GM18499 (cell line): ENCODE data around the gene DOCK2.

Source experiments
- ATAC-seq: cut with Tn5 transposase; IDR thresholded peaks from one replicate; pipeline ENCODE4 v1.9.1; 2021; ENCODE audit warnings: moderate number of reproducible peaks; ENCODE audit not compliant: insufficient read depth, unreplicated experiment

Gene DOCK2

GRCh38 chr5:169772688-169773087, 135.6 kb downstream of the DOCK2 start:
- ATAC-seq, result no peak

DNA sequence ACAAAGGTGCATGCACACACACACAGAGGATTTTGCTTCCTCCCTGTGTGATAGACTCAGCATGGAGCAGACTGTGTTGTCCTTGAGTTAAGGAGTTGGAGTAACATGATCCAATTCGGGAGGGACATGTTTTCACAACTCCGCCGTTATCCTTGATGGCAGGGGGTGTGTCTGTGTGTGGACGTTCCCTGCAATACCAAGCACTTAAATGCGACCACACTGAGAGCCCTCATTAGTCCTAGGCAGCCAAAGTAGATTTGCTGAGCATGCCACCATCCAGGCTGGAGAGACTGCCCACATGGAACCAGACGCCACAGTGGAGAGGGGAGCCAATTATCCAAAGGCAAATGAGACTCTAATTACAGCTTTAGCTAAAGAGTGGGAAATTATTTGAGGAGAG, 140.1 kb downstream of the DOCK2 start:
- ATAC-seq, result no peak

- ATAC-seq, result peak; percentile 84
Observed at GRCh38 chr5:169778622-169779596, 141.8 kb downstream of the DOCK2 start.

GRCh38 chr5:169781420-169782345, 144.6 kb downstream of the DOCK2 start:
- ATAC-seq, result no peak

DNA sequence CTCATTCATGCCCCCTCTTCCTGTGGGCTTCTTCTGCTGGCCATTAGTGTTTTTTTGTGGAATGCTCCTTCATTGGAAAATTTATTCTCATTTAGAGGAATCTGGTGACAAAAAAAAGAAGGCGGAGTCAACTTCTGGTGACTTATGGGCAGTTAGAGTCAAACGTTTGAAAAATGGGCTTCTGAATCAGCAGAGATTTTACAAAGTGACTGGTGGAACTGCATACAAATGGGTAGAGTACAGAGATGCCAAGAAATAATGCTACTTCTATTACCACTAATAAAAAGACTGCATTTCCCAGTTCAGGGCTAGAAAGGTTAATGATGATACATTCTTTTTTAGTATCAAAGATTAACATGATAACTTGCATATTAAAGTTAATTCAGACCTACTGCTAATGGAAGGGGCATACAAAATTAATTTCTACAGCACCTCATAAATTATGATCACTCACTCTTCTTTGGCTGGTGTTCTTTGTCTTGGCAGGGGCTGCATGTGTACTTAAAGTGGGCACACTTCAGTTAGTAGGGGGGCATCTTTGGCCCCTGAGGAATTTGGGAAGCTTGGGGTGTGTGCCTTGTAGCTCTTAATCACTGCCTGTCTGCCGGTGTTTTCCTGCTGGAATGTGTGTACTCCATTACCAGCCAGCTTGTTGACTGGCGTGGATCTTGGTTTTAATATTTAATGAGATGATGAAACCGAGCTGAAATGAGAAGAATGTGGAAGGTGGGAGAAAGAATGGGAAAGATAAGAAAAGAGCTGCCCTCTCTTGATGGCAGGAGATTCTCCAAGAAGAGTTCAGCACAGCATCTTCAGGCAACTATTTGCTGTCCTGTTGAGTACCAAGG, 148.9 kb downstream of the DOCK2 start:
- no peak for ATAC-seq

DNA sequence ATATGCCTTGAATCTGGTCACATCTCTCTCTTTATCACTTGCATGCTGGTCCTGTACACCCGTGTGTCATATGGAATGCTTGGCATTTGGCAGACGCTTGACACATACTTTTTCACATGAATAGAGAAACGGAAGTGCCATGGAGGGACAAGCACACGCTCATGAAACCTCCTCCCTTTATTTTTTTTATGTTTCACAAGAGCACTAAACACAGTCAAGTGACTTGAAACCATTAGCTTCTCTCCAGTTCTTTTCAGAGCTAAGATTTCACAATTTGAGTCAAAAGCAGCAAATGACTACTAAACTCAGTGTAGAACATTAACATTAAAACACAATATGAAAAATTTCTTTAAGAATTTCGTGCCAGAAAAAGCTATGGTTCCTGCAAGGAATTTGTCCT, 151.1 kb downstream of the DOCK2 start:
- no peak for ATAC-seq

- ATAC-seq, result no peak
Observed at GRCh38 chr5:169789417-169789940, 152.4 kb downstream of the DOCK2 start.

GRCh38 chr5:169791251-169791650, 154.2 kb downstream of the DOCK2 start:
- ATAC-seq, result no peak

DNA sequence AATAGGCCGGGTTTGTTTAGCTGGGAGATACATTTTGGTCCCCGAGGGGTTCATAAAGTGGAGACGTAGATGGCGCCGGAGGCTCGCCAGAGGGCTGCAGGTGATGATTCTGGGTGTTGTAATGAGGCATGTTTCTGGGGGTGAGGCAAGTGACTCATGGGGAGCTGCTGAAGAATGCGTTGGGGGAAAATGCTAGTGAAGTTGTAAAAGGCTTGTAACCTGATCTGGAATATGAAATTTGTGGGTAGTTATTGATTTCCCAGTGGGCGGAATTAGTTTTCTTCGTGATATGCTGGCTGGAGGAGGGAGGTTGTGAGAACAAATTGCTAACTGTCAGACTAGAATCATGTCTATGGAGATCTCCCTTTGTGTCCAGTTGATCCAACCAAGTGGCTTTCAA, 158.3 kb downstream of the DOCK2 start:
- ATAC-seq, result no peak

DNA sequence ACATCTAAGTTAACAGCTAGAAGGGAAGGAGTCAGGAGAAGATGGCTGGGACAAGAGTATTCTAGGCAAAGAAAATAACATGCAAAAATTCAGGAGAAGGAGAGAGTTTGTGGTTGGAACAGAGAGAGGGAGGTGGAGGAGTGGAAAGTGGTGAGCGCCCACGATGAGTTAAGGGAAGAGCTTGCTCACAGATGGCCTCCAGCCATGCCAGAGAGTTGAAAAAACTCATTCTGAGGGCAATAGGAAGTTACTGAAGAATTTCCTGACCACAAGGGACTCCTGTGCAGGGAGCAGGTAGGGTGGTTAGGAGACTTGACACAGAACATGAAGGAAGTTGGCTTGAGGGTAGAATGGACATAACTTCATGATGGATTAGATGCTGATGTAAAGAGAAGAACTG, 159.7 kb downstream of the DOCK2 start:
- ATAC-seq, result no peak

DNA sequence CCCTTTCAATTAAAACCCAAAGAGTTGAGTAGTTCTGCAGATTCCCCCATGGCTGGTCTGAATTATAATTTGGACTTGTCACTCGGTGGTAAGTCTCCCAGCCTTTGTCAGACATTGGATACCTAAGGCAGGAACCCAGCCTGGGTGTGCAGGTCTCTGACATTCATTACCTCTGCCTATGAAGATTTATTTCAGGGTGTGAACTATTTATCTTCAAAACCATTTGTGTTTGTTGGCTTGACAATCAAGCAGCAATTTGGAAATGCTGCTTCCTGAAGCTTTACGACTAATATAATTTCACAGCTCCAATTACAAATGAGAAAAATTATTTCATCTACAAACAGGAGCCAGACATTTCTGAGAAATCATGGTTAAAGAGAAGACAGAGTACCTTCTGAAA, 160.5 kb downstream of the DOCK2 start:
- ATAC-seq, result no peak

DNA sequence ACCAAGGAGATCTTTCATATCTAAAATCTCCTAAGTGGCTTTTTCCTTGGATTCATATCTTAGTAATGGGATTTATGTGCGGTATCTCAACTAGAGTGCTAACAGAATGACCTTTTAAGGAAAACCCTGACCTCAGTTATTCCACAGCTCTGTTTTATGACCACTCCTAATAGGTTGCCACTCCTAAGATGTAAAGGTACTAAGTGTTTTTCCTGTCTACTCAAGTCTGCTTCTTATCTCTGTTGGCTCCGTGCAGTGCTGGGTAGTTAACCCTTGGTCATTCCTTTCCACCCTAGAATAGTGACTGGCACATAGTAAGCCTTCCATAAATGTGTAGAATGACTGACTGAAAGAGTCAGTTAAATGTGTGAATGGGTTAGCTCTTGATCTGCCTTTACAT, 161.4 kb downstream of the DOCK2 start:
- no peak for ATAC-seq

GRCh38 chr5:169798906-169799660, 162.0 kb downstream of the DOCK2 start:
- no peak for ATAC-seq

DNA sequence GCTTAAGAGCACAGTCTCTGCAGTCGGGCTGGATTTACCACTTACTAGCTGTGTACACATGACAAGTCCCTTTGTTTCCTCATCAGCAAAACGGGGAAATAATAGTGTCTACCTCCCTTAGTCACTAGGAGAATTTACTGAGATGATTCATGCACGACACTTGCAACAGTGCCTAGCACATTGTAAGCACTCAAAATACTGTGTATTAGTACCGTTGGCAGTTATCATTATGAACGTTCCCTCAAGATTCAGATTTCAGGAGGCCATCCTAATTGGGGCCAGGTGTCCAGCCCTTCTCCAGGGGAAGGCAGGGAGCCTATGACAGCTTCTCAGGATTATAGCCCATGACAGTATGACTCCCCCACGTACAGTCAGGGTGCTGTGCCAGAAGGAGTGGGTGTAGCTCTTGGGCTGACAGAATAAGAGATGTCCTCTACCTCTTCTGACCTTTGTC, 164.3 kb downstream of the DOCK2 start:
- ATAC-seq, result no peak

DNA sequence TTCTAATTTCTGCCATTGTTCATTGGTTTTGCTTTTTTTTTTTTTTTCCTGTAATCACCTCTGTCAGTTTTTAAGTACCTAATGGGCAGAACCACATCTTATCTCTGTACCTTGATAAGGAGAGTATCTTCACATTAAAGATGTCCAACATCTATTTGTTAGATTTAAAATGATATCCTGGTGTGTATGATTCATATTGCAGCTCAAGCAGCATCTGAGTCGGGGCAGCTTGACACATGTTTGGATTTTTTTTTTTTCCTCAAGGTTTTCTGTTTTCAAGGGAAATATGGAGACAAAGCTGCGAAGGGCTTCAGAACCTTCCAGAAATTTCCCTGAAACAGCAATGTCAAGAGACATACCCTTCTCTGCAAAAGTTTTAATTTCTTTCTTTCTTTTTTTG, 164.7 kb downstream of the DOCK2 start:
- no peak for ATAC-seq

GRCh38 chr5:169803077-169803981, 166.3 kb downstream of the DOCK2 start:
- no peak for ATAC-seq

GRCh38 chr5:169804861-169805260, 167.8 kb downstream of the DOCK2 start:
- no peak for ATAC-seq

DNA sequence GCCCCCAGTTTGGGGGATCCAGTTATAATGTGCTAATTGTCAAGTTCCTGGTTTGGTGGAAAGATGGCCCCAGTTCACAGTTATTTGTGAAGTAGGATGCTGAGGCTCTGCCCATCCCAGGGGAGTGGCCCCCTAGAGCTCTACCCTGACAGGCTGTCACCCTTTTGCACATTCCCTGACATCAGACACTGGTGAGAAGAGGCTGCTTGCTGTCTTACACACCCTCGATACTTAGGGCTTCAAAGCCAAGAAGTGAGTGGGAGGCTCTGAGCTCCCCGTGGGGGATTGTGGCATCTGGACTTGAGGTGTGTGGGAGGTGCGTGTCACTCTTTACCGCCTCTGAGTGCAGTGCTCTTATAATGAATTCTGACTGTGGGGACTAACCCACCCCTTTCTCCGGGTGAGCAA, 168.5 kb downstream of the DOCK2 start:
- peak; percentile 67 for ATAC-seq
